Measurements from ENCODE around the gene CLCN4.

CLCN4 gene

DNA sequence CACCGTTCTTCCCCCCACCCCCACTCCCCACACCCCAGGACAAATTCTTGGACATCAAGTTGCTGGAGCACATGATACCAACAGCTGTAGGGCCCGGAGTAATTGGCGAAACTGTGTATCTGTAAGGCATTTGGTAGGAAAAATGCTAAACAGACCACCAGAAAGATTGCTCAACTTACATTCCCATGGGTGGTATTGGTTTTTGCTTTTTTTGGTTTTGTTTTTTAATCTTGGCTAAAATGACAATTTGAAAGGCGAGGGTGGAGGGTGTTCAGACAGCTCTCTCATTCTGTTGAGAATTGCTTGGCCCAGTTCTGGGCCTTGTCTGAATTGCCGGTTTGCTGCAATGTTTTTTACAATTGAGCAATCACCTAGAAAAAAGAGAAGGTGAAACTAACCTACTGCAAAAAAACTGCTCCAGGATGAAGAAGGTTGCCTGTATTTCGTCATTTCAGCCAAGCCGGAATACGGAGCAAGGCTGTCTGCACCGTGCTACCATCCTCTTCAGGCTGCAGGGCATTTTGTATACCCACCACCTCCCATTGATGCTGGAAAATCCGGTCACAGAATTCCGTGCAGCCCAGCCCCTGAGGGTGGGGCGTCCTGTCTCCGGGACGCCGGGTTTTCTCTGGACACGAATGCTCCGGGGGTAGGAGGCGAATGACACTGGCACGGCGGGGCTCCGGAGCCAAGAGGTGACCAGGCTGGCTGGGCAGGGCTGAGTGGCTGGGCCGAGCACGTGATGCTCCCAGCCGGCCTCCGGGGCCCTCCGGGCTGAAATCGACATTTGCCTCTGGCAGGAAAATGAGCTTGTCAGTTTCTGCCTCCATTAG is at the start of gene CLCN4:
Gene CLCN4 (plus strand): TSS at position 777 of the 833 bp plus-strand sequence. CDS start 28,058 bp downstream, outside the sequence.
- no peak for DNase-seq (ENCODE audit: low spot score)

DNA sequence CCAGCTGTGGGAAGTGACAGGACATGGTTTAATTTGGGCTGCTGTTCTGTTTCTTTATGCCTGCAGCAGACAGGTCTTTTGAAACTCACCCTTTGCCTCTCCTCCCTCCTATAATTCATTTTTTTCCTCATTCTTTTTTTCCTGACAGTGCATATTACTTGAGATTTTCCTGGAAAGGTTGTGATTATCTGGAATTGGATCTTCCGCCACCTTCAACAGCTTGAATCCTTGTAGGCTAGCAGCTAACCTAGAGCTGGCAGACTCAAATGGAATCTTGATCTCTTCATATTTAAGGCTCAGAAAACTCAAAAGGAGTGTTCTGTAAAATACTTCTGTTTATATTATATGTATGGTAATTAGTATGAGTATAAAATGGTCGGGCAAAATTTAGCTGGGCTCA is 49.3 kb upstream of the CLCN4 start:
- DNase-seq (ENCODE audit: low spot score): no peak

DNA sequence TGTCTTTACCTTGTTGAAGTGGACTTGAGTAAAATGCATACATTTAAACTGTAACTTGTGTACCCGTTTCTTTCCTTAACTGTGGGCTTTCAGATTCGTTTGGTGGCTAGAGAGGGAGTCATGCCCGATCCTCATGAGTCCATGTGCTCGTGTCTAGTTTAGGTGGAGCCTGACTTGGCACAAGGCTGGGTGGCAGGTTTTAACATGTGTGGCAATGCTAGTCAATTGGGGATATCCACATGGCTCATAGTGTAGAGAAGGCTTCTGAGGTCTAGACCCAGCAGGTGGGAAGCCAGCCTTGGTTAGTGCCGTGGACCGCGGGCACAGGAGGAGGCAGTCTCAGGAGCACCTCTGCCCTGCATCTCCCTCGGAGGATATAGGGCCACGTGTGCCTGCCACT is 48.5 kb upstream of the CLCN4 start:
- no peak for DNase-seq (ENCODE audit: low spot score)

DNA sequence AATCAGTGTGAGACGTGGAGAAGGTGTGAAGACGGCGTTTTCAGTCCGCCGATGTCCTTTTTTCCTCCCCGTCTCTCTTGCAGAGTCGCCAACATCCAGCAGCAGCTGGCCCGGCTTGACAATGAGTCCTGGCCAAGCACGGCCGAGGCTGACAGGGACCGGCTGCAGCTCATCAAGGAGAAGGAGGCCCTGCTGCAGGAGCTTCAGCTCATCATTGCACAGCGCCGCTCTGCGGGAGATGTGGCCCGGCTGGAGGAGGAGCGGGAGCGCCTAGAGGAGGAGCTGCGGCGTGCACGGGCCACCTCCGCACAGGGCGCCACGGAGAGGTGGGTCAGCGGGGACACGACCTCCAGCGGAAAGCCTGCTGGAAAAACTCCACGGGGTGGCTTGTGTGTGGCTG is 47.1 kb upstream of the CLCN4 start:
- DNase-seq (ENCODE audit: low spot score): no peak

DNA sequence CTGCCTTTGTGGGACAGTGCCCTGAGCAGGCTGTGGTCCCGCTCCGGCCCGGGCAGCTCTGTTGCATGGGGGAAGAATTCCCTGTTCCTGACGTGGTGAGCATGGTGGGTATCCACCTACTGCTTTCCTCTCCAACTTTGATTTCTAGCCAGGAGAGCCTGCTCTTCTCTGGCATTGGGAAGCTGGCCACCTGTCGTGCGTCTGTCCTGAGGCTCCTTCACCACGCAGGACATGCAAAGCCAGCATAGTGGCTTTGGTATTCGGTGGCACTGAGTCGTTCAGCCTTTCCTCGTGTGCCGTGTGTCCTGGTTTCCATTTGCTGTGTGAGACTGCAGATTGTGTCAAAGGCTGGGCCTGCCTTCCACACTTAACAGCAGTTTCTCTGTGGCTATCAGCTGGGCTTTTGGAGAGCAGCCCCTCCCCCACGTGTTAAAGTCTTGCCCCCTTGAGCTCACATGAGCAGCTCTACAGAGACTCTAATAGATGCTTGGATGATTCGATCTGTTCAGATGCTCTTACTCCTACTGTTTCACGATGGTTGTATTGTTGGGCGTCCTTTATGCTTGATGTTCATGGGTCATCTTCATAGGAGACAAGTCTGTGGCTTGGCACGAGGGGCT is 46.3 kb upstream of the CLCN4 start:
- DNase-seq (ENCODE audit: low spot score): peak; percentile 7

DNA sequence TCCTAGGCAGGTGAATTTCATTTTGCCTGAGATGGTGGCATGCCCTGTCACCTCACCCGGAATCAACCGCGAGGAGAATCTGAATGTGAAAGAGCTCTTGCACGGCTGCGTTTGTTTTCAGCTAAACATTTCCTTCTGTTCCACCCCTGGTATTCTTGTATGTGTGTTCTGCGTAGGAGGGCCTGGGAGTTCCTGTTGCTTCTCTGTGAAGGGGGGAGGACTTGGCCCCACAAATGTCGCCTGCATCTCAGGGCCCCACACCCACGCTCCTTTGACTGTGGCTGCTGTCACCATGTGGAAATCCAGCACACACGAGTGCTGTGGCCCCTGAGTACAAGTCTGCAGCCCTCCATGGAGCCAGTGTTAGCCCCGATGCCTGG is 45.8 kb upstream of the CLCN4 start:
- peak; percentile 71 for DNase-seq (ENCODE audit: low spot score)

DNA sequence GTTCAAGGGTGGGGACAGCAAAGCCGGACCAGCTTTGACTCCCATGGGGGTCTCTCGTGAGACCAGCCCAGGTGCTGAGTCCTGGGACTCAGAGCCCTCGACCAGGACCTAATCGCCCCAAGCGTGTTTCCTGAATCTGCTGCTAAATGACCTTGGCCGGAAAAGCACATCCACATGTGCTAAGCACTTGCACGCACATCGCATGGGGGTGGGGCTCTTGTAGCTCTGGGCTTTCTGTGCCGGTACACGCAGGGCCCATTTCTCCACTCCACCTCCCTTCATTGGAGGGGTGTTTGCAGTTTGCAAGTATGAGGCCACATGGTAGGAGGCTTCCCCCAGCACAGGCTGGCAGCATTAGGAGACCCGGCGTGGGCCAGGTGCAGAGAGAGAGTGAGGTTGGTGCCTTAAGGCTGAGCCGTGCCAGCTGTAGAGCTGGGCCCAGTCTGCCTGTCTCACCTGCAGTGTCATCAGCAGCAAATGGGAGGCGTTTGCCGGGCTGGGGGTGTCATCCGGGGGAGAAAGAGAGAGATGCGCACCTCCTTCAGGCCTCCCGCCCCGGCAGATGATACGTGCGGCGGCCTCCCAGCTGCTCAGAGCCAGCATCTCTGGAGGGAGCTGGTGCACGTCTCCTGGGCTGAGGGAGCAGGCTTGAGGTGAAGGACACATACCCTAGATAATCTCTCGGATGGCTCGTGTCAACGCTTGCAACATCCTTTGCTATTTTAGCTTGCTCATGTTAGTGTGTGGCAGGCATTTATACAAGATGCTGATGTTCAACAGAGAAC is 45.2 kb upstream of the CLCN4 start:
- peak; percentile 66 for DNase-seq (ENCODE audit: low spot score)

DNA sequence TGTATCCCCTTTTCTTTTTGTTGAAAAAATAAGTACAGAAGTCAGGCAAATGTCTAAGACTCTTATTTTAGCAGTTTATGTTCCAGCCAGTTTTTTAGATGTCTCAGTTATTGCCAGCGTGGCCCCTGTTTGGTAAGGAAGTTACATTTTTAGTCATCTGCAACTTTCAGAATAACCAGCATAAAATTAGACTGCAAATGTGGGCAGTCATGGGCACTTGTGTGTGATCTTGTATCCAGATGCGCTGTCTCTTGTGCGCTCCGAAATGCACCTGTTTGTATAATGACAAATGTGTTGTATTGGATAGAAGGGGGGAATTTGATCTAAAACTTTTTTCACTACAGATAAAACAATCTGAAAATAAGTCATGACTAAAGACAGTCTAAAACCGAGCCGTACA is 44.3 kb upstream of the CLCN4 start:
- DNase-seq (ENCODE audit: low spot score): no peak

DNA sequence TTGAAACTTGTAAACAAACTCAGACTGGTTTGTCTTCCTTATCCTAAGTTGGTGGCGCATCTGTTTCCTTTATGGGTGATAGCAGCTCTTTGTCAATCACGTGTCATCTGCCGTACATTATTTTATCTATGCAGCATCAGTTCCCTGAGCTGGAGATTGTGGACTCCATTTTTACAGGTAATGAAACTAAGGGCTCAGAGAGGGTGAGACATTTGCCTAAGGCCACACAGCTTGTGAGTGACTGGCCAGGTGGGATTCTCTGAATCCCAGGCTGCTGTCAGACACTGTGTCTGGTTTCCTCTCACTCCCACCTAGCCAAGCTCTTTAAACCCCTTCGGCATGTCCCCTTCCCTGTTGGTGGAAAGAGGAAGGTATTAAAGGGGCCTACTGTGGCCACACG is 41.7 kb upstream of the CLCN4 start:
- no peak for DNase-seq (ENCODE audit: low spot score)

DNA sequence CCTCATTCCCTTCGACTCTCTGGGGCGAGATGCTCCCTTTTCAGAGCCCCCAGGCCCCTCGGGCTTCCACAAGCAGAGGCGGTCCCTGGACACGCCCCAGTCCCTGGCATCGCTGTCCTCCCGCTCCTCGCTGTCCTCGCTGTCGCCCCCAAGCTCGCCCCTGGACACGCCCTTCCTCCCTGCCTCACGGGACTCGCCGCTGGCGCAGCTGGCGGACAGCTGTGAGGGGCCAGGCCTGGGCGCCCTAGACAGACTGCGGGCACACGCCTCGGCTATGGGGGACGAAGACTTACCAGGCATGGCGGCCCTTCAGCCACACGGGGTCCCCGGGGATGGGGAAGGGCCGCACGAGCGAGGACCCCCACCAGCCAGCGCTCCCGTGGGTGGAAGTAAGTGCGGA is 39.5 kb upstream of the CLCN4 start:
- no peak for DNase-seq (ENCODE audit: low spot score)

DNA sequence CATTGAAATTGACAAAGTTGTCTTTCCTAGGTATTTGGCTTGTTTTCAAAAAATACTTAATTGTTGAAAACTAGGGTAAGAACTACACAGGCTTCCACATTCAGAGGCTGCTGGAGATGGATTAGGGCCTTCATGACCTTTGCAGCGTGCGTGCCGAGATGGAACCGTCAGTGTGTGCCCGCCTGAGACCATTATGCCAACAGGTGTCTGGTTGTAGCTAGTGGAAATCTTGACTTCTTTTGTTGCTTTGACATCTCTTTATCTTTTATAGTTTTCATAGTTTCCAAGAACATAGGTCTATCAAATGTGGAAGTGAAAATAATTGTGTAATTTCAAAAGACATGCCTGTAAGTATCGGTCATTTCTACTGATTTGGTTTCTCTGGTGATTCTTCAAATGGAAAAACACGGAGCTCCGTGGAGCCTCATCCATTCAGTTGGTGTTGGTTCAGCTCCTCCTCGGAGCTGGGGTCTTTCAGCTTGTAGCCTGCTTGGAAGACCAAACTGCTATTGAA is 38.9 kb upstream of the CLCN4 start:
- DNase-seq (ENCODE audit: low spot score): no peak

DNA sequence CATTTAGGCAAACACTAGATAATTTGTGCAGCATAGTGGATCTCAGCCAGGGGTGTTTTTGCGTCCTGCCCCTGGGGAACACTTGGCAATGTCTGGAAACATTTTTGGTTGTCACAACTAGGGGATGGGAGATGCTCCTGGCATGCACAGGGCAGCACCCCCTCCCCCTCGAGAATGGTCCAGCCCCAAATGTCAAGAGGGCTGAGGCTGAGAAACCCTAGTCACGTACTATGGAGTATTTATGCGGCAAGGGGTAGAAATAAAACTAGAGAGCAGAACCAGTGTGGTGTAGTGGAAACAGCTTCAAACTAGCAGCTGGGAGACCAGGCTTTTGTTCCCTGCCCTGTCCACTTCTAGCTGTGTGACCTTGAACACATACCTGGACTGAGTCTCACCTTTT is 38.2 kb upstream of the CLCN4 start:
- no peak for DNase-seq (ENCODE audit: low spot score)

DNA sequence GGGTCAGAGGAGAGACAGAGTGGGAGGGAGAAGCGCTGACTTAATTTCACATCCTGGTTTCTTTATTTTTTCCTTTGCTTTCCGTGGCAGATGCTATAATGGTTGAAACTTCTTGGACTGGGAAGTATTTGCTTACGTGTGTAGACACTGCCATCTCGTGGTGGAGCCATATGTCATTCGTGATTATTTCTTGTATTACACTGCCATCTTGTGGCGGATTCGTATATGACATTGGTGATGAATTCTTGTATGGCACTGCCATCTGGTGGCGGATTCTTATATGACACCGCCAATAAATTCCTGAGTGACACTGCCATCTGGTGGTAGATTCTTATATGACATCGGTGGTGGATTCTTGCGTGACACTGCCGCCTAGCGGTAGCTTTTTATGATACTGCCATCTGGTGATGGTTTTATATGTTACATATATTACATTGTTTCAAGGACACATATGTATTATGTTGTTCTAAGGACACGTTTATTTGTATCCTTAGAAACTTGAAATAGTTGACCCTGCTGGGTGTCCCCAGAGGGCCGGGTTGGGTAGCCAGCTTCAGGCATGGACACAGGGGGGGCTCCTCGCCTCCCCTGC is 37.3 kb upstream of the CLCN4 start:
- peak; percentile 71 for DNase-seq (ENCODE audit: low spot score)

DNA sequence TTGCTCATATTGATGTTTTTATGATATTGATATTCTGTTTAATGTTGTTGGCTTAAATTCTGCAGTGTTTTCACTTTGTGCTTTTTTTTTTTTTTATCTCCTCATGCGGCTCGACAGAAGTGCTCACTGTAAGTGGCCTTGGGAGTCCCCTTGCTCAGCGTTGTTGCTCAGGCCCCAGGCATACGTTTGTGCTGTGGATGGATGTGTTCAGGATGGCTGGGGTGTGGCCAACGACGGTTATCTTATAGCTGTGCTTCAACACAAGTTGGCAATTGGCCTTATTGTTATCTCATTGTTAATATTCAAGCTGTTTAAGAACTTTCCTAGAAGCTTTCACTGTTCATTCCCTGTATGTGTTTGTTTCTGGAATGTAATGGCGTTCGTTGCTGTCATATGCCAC is 36.4 kb upstream of the CLCN4 start:
- DNase-seq (ENCODE audit: low spot score): no peak

DNA sequence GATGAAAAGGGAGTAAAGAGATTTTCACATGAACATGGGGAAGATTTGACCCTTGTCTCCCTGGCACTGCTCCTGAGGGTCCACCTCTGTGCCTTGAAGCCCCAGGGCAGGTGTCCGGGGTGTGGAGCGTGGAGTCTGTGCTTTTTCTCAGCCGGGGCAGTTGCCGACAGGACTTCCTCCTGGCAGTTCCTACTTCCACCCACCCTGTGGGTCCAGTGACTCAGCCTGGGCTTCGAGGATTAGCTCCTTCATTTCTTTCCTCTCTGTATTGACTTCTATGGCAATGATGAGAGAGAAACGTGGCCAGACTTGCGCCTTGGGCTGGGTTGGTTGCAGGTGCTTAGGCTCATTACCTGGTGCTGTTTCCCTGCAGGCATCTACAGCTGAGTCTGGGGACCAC is 35.9 kb upstream of the CLCN4 start:
- no peak for DNase-seq (ENCODE audit: low spot score)

DNA sequence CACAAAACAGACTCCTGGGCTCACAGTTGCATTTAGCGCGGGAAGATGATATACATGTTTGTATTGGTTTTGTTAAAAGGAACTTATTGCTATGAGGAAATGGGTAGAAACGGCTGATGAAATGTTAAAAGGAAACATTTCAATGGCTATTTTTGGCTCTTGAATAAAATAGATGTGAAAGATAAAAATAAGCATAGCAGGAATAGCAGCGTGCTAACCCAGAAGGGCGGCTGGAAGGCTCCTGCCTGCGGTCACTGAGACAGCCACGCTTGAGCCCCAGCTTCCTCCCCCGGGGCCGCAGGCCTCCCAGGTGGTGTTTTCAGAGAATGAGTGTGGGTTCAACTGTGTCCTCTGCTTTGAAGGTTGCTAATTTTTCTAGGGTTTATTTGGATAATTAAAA is 35.0 kb upstream of the CLCN4 start:
- DNase-seq (ENCODE audit: low spot score): no peak

DNA sequence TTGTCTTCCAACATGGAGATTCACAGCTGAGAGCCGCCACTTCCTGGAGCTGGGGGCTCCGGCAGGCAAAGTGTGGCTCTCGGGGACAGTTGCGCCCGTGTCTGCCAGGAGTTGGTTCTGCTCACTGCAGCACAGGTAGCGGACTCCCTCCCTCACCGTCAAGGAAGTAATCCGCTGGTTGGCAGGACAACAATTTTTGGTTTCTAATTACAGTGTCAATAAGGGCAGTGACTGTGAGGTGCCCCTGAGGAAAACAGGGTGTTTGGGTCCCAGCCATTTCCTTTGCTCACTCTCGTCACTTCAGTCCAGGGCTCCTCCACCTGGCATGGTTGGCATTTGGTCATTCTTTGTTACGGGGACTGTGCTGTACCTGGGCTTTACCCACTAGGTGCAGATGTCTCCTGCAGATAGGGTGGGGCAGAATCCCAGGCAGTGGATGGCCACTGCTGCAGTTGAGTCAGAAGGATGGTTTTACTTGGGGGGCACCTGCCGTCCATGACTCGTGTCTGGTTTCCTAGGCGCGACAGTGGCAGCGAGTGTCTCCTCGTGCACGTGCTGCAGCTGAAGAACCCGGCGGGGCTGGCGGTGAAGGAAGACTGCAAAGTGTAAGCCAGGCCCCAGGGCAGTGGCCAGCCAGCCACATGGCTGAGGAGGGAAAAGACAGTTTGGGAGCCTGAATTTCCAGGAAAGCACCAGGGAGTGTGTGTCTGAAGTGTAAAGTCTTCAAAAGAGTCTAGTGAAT is 32.1 kb upstream of the CLCN4 start:
- DNase-seq (ENCODE audit: low spot score): no peak

DNA sequence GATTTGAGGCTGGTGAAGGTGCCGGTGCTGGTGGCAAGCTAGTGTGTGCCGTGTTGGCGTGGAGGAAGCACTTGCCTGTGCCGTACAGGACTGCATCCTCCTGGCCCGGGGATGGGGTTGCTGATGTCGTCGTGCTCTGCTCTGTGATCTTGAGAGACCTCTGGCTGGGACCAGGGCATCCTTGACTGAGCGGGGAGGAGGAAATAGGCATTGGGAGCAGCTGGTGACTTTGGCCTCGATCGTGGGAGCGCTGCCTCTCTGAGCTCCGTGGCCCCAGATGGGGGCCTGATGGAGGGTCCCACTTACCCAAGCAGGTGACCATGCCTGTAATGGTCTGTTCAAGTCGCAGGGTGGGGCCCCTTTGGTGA is 31.5 kb upstream of the CLCN4 start:
- DNase-seq (ENCODE audit: low spot score): no peak

DNA sequence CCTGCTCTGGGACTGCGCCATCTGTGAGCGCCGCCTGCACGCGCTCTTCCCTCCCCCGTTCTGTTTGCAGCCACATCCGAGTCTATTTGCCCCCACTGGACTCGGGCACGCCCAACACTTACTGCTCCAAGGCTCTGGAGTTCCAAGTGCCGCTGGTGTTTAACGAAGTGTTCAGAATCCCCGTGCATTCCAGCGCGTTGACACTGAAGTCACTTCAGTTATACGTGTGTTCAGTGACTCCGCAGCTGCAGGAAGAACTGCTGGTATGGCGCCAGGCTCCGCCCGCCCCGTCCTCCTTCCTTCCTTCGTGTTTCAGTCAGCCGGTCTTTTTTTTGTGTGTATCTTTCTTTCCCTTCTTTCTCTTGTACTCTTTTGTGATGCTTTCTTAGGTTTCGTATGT is 30.7 kb upstream of the CLCN4 start:
- DNase-seq (ENCODE audit: low spot score): no peak

DNA sequence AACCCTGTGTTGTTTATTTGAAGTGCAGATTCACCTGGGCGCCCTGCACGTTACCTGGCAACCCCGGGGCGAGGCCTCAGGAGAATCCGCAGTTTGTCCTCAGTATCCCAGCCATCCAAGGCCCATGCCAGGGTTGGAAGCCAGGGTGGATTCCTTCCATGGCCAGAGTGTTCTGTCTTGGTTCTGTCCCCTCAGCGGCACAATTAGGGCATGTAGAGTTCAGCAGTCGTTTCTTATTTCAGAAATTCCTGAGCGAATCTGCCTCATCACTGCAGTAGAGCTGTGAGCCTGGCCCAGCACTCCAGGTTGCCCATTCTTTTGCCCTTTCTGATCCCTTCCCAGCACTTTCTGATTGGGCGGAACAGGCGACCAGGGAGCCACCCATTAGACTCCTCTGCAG is 29.9 kb upstream of the CLCN4 start:
- no peak for DNase-seq (ENCODE audit: low spot score)

DNA sequence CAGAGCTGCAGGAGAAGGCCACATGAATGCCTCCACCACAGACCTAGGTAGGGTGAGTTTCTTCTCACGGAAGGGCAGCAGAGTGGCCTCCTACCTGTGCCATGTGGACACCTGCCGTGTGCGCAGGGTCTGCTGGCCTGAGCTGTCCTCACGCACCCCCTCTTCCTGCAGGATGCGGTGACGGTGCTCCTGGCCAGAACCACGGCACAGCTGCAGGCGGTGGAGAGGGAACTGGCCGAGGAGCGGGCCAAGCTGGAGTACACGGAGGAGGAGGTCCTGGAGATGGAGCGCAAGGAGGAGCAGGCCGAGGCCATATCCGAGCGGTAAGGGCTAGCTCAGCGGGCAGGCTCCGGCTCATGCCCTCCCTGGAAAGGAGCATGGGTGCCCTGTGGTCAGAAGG is 28.4 kb upstream of the CLCN4 start:
- DNase-seq (ENCODE audit: low spot score): no peak

DNA sequence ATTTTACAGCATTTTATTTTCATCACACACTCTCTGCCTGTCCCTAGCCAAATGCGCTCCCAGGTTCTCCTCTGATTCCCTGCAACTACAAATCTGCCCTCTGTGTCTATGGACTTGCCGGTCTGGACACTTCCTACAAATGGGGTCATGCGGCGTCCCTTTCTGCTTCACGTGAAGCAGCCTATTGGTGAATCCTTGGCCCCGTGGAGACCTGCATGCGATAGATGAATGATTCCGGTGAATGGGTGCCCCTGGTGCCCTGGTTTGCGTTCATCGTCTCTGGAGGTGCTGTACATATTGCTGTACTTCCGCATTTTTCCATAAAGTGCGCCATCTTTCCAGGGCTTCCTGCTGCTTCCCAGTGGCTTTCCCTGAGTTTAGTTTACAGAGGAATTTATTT is 27.5 kb upstream of the CLCN4 start:
- no peak for DNase-seq (ENCODE audit: low spot score)

All from CD4-positive, alpha-beta T cell treated with Interleukin-2 at 100 ng/mL for 4 hours (primary cell).